WTC11 (cell line): ENCODE data around the gene TIMM22. TPM values are rescaled to one million over a fixed set of nuclear protein-coding genes. Genes with fewer than 3 reads are reported as not detected.

Experiments used
- ATAC-seq: fragments of 200-7000 bp; cut with Tn5 transposase; 2 replicates; pipeline ENCODE4 v1.10.0; 2021; ENCODE audit warnings: mild to moderate bottlenecking, moderate library complexity
- CTCF ChIA-PET: fragments of 300-600 bp; sonication (Branson Sonifier 250); formaldehyde crosslinking; loops from one replicate; lab custom pipeline; 2021; ENCODE audit warnings: antibody characterized with exemption; lab: Charles Lee
- POLR2A ChIA-PET: fragments of 350-600 bp; sonication (Branson Sonifier 250); formaldehyde crosslinking; loops from one replicate; lab custom pipeline; 2021; ENCODE audit warnings: antibody characterized with exemption; lab: Charles Lee
- DNase-seq: peaks from one replicate; pipeline ENCODE4 v3.0.0; 2021; ENCODE audit warnings: low spot score
- H3K27ac Mint-ChIP-seq: 2 replicates; pipeline ENCODE4 v1.8.0; 2021; ENCODE audit warnings: mixed read lengths
- H3K27me3 Mint-ChIP-seq: 2 replicates; pipeline ENCODE4 v1.8.0; 2021; ENCODE audit warnings: low read depth, mild to moderate bottlenecking, moderate library complexity, mixed read lengths
- H3K36me3 Mint-ChIP-seq: 2 replicates; pipeline ENCODE4 v1.8.0; 2021; ENCODE audit warnings: mixed read lengths
- H3K4me1 Mint-ChIP-seq: 2 replicates; pipeline ENCODE4 v1.8.0; 2022; ENCODE audit warnings: mixed read lengths
- H3K4me3 Mint-ChIP-seq: 2 replicates; pipeline ENCODE4 v1.8.0; 2021; ENCODE audit warnings: mild to moderate bottlenecking, moderate library complexity, mixed read lengths
- H3K9me3 Mint-ChIP-seq: 2 replicates; pipeline ENCODE4 v1.8.0; 2021; ENCODE audit warnings: mixed read lengths
- CREM ChIP-seq: sonication (generic); formaldehyde crosslinking; IDR thresholded peaks from 2 replicates; pipeline ENCODE4 v1.8.1; 2022; ENCODE audit warnings: mild to moderate bottlenecking, missing genetic modification reagents, moderate library complexity
- EMX1 ChIP-seq: fragments of 250-450 bp; sonication (Bioruptor Pico); IDR thresholded peaks from 2 replicates; pipeline ENCODE4 v1.8.0; 2021; ENCODE audit warnings: mild to moderate bottlenecking
- FOXP1 ChIP-seq: sonication (generic); formaldehyde crosslinking; IDR thresholded peaks from 2 replicates; pipeline ENCODE4 v1.8.0; 2022; ENCODE audit warnings: missing genetic modification reagents, mild to moderate bottlenecking, moderate library complexity, borderline replicate concordance
- ZNF219 ChIP-seq: sonication (generic); formaldehyde crosslinking; IDR thresholded peaks from 2 replicates; pipeline ENCODE4 v1.8.0; 2023; ENCODE audit warnings: missing genetic modification reagents, mild to moderate bottlenecking, borderline replicate concordance
- ZNF232 ChIP-seq: sonication (generic); formaldehyde crosslinking; IDR thresholded peaks from 2 replicates; pipeline ENCODE4 v1.8.0; 2022; ENCODE audit warnings: mild to moderate bottlenecking, missing genetic modification reagents
- ZNF263 ChIP-seq: sonication (generic); formaldehyde crosslinking; IDR thresholded peaks from 2 replicates; pipeline ENCODE4 v1.8.1; 2022; ENCODE audit warnings: low read depth, mild to moderate bottlenecking, moderate library complexity, missing genetic modification reagents
- ZNF317 ChIP-seq: sonication (generic); formaldehyde crosslinking; IDR thresholded peaks from 2 replicates; pipeline ENCODE4 v1.8.1; 2023; ENCODE audit warnings: low read depth, mild to moderate bottlenecking, moderate library complexity, missing genetic modification reagents, borderline replicate concordance
- total RNA-seq: library from RNA; stranded (reverse); gene quantifications from 3 replicates; pipeline ENCODE4 v1.2.3, GENCODE V29; 2021
- TF ChIP-seq, protein P1 (sequence below): sonication (generic); formaldehyde crosslinking; IDR thresholded peaks from 2 replicates; pipeline ENCODE4 v1.8.0; 2023; ENCODE audit warnings: missing genetic modification reagents
- TF ChIP-seq, protein P2 (sequence below): fragments of 200-600 bp; IDR thresholded peaks from 2 replicates; pipeline ENCODE4 v1.8.0; 2022; ENCODE audit warnings: antibody characterized with exemption
- TF ChIP-seq, protein P3 (sequence below): fragments of 250-450 bp; sonication (Bioruptor Pico); IDR thresholded peaks from 2 replicates; pipeline ENCODE4 v1.9.0; 2021; ENCODE audit warnings: mild to moderate bottlenecking, borderline replicate concordance
- TF ChIP-seq, protein P4 (sequence below): sonication (generic); formaldehyde crosslinking; IDR thresholded peaks from 2 replicates; pipeline ENCODE4 v1.8.0; 2022; ENCODE audit warnings: missing genetic modification reagents
- TF ChIP-seq, protein P5 (sequence below): fragments of 250-450 bp; sonication (Bioruptor Pico); IDR thresholded peaks from 2 replicates; pipeline ENCODE4 v1.9.0; 2021; ENCODE audit warnings: moderate library complexity, mild to moderate bottlenecking, inconsistent platforms, borderline replicate concordance
- TF ChIP-seq, protein P6 (sequence below): sonication (generic); formaldehyde crosslinking; IDR thresholded peaks from 2 replicates; pipeline ENCODE4 v1.8.0; 2023; ENCODE audit warnings: mild to moderate bottlenecking, missing genetic modification reagents
- TF ChIP-seq, protein P7 (sequence below): fragments of 250-450 bp; sonication (Bioruptor Pico); IDR thresholded peaks from 2 replicates; pipeline ENCODE4 v1.9.0; 2021; ENCODE audit warnings: mild to moderate bottlenecking
- TF ChIP-seq, protein P8 (sequence below): sonication (generic); formaldehyde crosslinking; IDR thresholded peaks from 2 replicates; pipeline ENCODE4 v1.8.1; 2023; ENCODE audit warnings: mild to moderate bottlenecking, moderate library complexity, missing genetic modification reagents

Gene TIMM22
- total RNA-seq, 1 experiment from 2014 or later, result 18.0 TPM

DNA sequence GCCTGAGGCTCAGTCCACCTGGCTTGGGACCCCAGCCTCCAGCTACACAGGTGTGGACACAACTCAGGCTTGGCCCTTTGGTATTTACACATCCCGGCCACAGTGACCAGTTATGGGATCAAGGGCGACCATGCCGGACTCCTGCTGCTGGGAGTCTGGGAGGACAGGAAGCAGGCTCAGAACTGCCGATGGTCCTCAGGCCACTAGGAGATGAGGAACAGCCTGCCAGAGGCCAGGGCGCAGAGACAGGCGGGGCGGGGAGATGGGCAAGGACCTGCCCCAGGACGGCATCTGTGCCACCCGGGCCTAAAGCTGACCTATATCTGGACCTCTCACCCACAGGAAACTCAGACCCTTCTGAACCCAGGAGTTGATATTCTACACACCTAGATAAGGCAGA is 29.8 kb upstream of the TIMM22 start:
- ChIA-PET CTCF (interaction anchor here (1.5 kb wide), 1 partner anchor 29 kb away, joined by 5 read pairs; the partner anchor contains the start of gene TIMM22), POLR2A (no interaction called here)
- Mint-ChIP-seq H3K4me3 (no peak overlapping the region), H3K4me1 (peaks cover 89% of the 10 kb centered on the region), H3K9me3 (peaks cover 8% of the 10 kb centered on the region), H3K27ac (no peak overlapping the region; the same call in none of the 2 replicates), H3K36me3 (peaks cover 13% of the 10 kb centered on the region), H3K27me3 (no peaks in the 10 kb centered on the region)
- no peak for ATAC-seq
- TF ChIP-seq FOXP1 (CRISPR knock-in tag) (no peak), ZNF232 (CRISPR knock-in tag) (no peak)
- TF ChIP-seq, protein P1, sequence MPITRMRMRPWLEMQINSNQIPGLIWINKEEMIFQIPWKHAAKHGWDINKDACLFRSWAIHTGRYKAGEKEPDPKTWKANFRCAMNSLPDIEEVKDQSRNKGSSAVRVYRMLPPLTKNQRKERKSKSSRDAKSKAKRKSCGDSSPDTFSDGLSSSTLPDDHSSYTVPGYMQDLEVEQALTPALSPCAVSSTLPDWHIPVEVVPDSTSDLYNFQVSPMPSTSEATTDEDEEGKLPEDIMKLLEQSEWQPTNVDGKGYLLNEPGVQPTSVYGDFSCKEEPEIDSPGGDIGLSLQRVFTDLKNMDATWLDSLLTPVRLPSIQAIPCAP (CRISPR knock-in tag), result 0 out of 2 replicates have a peak, but pooled peaks have one; percentile 6
- no peak for DNase-seq

DNA sequence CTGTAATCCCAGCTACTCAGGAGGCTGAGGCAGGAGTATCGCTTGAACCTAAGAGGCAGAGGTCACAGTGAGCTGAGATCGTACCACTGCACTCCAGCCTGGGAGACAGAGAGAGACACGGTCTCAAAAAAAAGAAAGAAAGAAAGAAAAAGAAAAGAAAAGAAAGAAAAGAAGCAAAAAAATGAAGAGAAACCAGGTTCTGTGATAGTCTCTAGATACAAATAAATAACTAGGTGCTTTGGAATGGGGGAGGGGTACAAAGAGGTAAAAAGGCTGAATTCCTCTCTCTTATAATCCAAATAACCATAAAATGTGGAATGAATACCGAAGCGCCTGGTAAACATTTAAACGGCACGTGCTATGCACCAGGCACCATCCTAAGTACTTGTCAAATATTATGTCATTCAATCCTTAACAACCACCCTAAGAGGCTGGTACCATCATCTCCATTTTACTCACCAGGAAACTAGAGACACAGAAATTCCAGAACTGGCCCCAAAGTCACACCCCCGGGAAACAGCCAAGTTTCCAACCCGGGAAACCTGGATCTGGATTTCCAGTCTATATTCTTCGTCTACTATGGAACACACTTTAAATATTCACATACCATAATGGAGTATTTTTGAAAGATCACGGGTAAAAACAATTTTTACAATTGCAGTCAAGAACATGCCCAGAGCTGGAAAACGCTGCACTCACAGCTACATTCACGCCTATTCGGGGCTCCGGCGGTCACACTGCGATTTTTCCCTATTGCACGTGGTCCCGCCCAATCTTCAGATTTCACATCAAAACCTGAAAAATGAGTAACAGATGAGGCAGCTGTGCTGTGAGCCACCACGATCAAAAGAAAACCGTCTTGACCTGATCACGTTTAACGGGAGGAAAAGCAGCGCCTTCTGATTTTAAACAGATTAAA is 27.9 kb upstream of the TIMM22 start:
- H3K27ac Mint-ChIP-seq, result peak overlapping the region; percentile 90
- peaks cover 84% of the 10 kb centered on the region for H3K4me1 Mint-ChIP-seq
- H3K9me3 Mint-ChIP-seq, result peaks cover 8% of the 10 kb centered on the region
- H3K36me3 Mint-ChIP-seq, result peaks cover 13% of the 10 kb centered on the region
- peak overlapping the region; percentile 15; the same call in 1 of the 2 replicates for H3K4me3 Mint-ChIP-seq
- ChIA-PET CTCF (no interaction called here), POLR2A (no interaction called here)
- ATAC-seq (no peak), DNase-seq (no peak)
- no peaks in the 10 kb centered on the region for H3K27me3 Mint-ChIP-seq
- TF ChIP-seq, protein P2, sequence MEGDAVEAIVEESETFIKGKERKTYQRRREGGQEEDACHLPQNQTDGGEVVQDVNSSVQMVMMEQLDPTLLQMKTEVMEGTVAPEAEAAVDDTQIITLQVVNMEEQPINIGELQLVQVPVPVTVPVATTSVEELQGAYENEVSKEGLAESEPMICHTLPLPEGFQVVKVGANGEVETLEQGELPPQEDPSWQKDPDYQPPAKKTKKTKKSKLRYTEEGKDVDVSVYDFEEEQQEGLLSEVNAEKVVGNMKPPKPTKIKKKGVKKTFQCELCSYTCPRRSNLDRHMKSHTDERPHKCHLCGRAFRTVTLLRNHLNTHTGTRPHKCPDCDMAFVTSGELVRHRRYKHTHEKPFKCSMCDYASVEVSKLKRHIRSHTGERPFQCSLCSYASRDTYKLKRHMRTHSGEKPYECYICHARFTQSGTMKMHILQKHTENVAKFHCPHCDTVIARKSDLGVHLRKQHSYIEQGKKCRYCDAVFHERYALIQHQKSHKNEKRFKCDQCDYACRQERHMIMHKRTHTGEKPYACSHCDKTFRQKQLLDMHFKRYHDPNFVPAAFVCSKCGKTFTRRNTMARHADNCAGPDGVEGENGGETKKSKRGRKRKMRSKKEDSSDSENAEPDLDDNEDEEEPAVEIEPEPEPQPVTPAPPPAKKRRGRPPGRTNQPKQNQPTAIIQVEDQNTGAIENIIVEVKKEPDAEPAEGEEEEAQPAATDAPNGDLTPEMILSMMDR, result no peak
- TF ChIP-seq, protein P3, sequence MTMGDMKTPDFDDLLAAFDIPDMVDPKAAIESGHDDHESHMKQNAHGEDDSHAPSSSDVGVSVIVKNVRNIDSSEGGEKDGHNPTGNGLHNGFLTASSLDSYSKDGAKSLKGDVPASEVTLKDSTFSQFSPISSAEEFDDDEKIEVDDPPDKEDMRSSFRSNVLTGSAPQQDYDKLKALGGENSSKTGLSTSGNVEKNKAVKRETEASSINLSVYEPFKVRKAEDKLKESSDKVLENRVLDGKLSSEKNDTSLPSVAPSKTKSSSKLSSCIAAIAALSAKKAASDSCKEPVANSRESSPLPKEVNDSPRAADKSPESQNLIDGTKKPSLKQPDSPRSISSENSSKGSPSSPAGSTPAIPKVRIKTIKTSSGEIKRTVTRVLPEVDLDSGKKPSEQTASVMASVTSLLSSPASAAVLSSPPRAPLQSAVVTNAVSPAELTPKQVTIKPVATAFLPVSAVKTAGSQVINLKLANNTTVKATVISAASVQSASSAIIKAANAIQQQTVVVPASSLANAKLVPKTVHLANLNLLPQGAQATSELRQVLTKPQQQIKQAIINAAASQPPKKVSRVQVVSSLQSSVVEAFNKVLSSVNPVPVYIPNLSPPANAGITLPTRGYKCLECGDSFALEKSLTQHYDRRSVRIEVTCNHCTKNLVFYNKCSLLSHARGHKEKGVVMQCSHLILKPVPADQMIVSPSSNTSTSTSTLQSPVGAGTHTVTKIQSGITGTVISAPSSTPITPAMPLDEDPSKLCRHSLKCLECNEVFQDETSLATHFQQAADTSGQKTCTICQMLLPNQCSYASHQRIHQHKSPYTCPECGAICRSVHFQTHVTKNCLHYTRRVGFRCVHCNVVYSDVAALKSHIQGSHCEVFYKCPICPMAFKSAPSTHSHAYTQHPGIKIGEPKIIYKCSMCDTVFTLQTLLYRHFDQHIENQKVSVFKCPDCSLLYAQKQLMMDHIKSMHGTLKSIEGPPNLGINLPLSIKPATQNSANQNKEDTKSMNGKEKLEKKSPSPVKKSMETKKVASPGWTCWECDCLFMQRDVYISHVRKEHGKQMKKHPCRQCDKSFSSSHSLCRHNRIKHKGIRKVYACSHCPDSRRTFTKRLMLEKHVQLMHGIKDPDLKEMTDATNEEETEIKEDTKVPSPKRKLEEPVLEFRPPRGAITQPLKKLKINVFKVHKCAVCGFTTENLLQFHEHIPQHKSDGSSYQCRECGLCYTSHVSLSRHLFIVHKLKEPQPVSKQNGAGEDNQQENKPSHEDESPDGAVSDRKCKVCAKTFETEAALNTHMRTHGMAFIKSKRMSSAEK (CRISPR knock-in tag), result no peak
- TF ChIP-seq, protein P4, sequence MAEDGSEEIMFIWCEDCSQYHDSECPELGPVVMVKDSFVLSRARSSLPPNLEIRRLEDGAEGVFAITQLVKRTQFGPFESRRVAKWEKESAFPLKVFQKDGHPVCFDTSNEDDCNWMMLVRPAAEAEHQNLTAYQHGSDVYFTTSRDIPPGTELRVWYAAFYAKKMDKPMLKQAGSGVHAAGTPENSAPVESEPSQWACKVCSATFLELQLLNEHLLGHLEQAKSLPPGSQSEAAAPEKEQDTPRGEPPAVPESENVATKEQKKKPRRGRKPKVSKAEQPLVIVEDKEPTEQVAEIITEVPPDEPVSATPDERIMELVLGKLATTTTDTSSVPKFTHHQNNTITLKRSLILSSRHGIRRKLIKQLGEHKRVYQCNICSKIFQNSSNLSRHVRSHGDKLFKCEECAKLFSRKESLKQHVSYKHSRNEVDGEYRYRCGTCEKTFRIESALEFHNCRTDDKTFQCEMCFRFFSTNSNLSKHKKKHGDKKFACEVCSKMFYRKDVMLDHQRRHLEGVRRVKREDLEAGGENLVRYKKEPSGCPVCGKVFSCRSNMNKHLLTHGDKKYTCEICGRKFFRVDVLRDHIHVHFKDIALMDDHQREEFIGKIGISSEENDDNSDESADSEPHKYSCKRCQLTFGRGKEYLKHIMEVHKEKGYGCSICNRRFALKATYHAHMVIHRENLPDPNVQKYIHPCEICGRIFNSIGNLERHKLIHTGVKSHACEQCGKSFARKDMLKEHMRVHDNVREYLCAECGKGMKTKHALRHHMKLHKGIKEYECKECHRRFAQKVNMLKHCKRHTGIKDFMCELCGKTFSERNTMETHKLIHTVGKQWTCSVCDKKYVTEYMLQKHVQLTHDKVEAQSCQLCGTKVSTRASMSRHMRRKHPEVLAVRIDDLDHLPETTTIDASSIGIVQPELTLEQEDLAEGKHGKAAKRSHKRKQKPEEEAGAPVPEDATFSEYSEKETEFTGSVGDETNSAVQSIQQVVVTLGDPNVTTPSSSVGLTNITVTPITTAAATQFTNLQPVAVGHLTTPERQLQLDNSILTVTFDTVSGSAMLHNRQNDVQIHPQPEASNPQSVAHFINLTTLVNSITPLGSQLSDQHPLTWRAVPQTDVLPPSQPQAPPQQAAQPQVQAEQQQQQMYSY (CRISPR knock-in tag), result no peak
- no peak for TF ChIP-seq ZNF263 (CRISPR knock-in tag)
- TF ChIP-seq, protein P5, sequence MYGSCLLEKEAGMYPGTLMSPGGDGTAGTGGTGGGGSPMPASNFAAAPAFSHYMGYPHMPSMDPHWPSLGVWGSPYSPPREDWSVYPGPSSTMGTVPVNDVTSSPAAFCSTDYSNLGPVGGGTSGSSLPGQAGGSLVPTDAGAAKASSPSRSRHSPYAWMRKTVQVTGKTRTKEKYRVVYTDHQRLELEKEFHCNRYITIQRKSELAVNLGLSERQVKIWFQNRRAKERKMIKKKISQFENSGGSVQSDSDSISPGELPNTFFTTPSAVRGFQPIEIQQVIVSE, result no peak
- TF ChIP-seq, protein P6, sequence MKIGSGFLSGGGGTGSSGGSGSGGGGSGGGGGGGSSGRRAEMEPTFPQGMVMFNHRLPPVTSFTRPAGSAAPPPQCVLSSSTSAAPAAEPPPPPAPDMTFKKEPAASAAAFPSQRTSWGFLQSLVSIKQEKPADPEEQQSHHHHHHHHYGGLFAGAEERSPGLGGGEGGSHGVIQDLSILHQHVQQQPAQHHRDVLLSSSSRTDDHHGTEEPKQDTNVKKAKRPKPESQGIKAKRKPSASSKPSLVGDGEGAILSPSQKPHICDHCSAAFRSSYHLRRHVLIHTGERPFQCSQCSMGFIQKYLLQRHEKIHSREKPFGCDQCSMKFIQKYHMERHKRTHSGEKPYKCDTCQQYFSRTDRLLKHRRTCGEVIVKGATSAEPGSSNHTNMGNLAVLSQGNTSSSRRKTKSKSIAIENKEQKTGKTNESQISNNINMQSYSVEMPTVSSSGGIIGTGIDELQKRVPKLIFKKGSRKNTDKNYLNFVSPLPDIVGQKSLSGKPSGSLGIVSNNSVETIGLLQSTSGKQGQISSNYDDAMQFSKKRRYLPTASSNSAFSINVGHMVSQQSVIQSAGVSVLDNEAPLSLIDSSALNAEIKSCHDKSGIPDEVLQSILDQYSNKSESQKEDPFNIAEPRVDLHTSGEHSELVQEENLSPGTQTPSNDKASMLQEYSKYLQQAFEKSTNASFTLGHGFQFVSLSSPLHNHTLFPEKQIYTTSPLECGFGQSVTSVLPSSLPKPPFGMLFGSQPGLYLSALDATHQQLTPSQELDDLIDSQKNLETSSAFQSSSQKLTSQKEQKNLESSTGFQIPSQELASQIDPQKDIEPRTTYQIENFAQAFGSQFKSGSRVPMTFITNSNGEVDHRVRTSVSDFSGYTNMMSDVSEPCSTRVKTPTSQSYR (CRISPR knock-in tag), result no peak
- TF ChIP-seq ZNF219 (CRISPR knock-in tag), result no peak
- TF ChIP-seq, protein P7, sequence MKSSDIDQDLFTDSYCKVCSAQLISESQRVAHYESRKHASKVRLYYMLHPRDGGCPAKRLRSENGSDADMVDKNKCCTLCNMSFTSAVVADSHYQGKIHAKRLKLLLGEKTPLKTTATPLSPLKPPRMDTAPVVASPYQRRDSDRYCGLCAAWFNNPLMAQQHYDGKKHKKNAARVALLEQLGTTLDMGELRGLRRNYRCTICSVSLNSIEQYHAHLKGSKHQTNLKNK (CRISPR knock-in tag), result no peak
- TF ChIP-seq CREM (CRISPR knock-in tag), result no peak
- no peak for TF ChIP-seq EMX1
- TF ChIP-seq, protein P8, sequence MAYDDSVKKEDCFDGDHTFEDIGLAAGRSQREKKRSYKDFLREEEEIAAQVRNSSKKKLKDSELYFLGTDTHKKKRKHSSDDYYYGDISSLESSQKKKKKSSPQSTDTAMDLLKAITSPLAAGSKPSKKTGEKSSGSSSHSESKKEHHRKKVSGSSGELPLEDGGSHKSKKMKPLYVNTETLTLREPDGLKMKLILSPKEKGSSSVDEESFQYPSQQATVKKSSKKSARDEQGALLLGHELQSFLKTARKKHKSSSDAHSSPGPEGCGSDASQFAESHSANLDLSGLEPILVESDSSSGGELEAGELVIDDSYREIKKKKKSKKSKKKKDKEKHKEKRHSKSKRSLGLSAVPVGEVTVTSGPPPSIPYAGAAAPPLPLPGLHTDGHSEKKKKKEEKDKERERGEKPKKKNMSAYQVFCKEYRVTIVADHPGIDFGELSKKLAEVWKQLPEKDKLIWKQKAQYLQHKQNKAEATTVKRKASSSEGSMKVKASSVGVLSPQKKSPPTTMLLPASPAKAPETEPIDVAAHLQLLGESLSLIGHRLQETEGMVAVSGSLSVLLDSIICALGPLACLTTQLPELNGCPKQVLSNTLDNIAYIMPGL (CRISPR knock-in tag), result no peak
- no peak for TF ChIP-seq ZNF317 (CRISPR knock-in tag)
